PC-9 (cell line): ENCODE measurements around the gene PTGFR.

Experiments
- EZH2 ChIP-seq: fragments of 200-600 bp; sonication (generic); IDR thresholded peaks from 2 replicates; pipeline ENCODE4 v1.8.0; 2017; ENCODE audit warnings: antibody characterized with exemption, low read depth
- TF ChIP-seq, protein P1 (sequence below): fragments of 200-600 bp; sonication (generic); conservative IDR thresholded peaks from 2 replicates; pipeline ENCODE4 v1.6.1; 2017; ENCODE audit warnings: mixed run types, antibody characterized with exemption, mild to moderate bottlenecking, moderate library complexity

DNA sequence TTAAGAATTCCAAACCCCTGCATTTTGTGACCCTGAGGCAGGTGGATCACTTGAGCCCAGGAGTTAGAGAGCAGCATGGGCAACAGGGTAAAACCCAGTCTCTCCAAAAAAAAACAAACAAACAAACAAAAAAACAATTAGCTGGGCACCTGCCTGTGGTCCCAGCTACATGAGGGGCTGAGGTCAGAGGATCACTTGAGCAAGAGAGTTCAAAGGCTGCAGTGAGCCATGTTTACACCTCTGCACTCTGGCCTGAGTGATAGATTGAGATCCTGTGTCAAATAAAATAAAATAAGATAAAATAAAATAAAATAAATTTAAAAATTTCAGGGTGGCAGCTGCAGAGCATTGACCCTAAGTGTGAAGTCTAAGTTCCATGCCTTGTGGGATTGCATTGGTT lies 16.7 kb upstream of the PTGFR start:
- TF ChIP-seq, protein P1, sequence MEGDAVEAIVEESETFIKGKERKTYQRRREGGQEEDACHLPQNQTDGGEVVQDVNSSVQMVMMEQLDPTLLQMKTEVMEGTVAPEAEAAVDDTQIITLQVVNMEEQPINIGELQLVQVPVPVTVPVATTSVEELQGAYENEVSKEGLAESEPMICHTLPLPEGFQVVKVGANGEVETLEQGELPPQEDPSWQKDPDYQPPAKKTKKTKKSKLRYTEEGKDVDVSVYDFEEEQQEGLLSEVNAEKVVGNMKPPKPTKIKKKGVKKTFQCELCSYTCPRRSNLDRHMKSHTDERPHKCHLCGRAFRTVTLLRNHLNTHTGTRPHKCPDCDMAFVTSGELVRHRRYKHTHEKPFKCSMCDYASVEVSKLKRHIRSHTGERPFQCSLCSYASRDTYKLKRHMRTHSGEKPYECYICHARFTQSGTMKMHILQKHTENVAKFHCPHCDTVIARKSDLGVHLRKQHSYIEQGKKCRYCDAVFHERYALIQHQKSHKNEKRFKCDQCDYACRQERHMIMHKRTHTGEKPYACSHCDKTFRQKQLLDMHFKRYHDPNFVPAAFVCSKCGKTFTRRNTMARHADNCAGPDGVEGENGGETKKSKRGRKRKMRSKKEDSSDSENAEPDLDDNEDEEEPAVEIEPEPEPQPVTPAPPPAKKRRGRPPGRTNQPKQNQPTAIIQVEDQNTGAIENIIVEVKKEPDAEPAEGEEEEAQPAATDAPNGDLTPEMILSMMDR = no peak
- TF ChIP-seq EZH2 = no peak
